HG03571 (cell line): ENCODE data around the gene MARCHF11.

Experiments
- ATAC-seq: cut with Tn5 transposase; IDR thresholded peaks from one replicate; pipeline ENCODE4 v1.9.1; 2021; ENCODE audit not compliant: unreplicated experiment

The MARCHF11 gene

GRCh38 chr5:16061163-16061562, 118.4 kb downstream of the MARCHF11 start:
- no peak for ATAC-seq

GRCh38 chr5:16057277-16057676, 122.3 kb downstream of the MARCHF11 start:
- ATAC-seq: no peak

- ATAC-seq: no peak
Observed at GRCh38 chr5:16051246-16051755, 128.3 kb downstream of the MARCHF11 start.

- no peak for ATAC-seq
Observed at GRCh38 chr5:16050414-16050813, 129.2 kb downstream of the MARCHF11 start.

- no peak for ATAC-seq
Observed at GRCh38 chr5:16049761-16050160, 129.8 kb downstream of the MARCHF11 start.

- ATAC-seq: no peak
Observed at GRCh38 chr5:16048132-16048531, 131.5 kb downstream of the MARCHF11 start.

GRCh38 chr5:16043349-16043965, 136.1 kb downstream of the MARCHF11 start:
- no peak for ATAC-seq

GRCh38 chr5:16037121-16037845, 142.3 kb downstream of the MARCHF11 start:
- no peak for ATAC-seq

- no peak for ATAC-seq
Observed at GRCh38 chr5:16034319-16035001, 145.1 kb downstream of the MARCHF11 start.

- ATAC-seq: no peak
Observed at GRCh38 chr5:16033187-16033925, 146.2 kb downstream of the MARCHF11 start.

GRCh38 chr5:16028708-16029107, 150.9 kb downstream of the MARCHF11 start:
- ATAC-seq: no peak

GRCh38 chr5:16025681-16026080, 153.9 kb downstream of the MARCHF11 start:
- ATAC-seq: no peak

- ATAC-seq: no peak
Observed at GRCh38 chr5:16018970-16019369, 160.6 kb downstream of the MARCHF11 start.

GRCh38 chr5:16017720-16018119, 161.9 kb downstream of the MARCHF11 start:
- ATAC-seq: no peak
